ENCODE data around the gene NAAA.

The NAAA gene

DNA sequence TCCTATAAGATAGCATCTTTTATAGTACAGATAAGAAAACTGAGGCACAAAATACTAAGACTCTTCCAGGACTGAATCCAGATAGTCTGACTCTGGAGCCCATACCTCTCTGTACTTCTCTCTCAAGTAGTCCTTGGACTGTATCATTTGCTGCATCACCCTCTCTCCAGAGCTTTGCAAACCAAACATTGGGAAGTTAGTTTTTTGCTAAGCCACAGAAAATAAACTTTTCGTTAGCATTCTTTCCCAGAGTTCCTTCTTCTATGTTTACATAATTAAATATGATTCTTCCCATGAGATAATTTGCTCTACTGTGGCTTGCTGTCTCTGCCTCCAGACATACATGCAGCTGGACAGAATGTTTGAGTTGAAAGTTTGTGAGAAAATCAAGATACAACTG is 60.5 kb downstream of the NAAA start:
- no peaks in the 10 kb centered on the region; the same call in 1 of the 2 replicates for H4K20me1 ChIP-seq (ENCODE audit: insufficient read depth, low read length)
- H3K9ac ChIP-seq (ENCODE audit: low read depth, low read length), result no peak overlapping the region
- H3K9me3 ChIP-seq (ENCODE audit: insufficient read depth, low read length, severe bottlenecking), result no peaks in the 10 kb centered on the region
- no peaks in the 10 kb centered on the region for H3K27me3 ChIP-seq (ENCODE audit: insufficient read depth, low read length, poor library complexity)
- no peak overlapping the region for H3K27ac ChIP-seq (ENCODE audit: low read length)
- ATAC-seq (ENCODE audit: insufficient read depth, low read depth), result no peak
- H3K36me3 ChIP-seq (ENCODE audit: insufficient read depth, low read length), result no peaks in the 10 kb centered on the region
- H3K79me2 ChIP-seq (ENCODE audit: insufficient read depth, low read length), result no peaks in the 10 kb centered on the region
- no peak for TF ChIP-seq EZH2 (IDR thresholded peaks at IDR 0.05; ENCODE audit: borderline replicate concordance, low read depth, low read length, severe bottlenecking)
- TF ChIP-seq, protein P1, sequence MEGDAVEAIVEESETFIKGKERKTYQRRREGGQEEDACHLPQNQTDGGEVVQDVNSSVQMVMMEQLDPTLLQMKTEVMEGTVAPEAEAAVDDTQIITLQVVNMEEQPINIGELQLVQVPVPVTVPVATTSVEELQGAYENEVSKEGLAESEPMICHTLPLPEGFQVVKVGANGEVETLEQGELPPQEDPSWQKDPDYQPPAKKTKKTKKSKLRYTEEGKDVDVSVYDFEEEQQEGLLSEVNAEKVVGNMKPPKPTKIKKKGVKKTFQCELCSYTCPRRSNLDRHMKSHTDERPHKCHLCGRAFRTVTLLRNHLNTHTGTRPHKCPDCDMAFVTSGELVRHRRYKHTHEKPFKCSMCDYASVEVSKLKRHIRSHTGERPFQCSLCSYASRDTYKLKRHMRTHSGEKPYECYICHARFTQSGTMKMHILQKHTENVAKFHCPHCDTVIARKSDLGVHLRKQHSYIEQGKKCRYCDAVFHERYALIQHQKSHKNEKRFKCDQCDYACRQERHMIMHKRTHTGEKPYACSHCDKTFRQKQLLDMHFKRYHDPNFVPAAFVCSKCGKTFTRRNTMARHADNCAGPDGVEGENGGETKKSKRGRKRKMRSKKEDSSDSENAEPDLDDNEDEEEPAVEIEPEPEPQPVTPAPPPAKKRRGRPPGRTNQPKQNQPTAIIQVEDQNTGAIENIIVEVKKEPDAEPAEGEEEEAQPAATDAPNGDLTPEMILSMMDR (IDR thresholded peaks at IDR 0.05; ENCODE audit: borderline replicate concordance, extremely low read depth, low read length, poor library complexity, severe bottlenecking), result no peak
- no peaks in the 10 kb centered on the region for H3K4me1 ChIP-seq (ENCODE audit: insufficient read depth, low read length)
- DNase-seq, result no peak
- no peak overlapping the region for H3K4me2 ChIP-seq (ENCODE audit: insufficient read depth, low read length)
- no peak overlapping the region for H2AFZ ChIP-seq (ENCODE audit: low read depth, low read length)
- H3K4me3 ChIP-seq (ENCODE audit: low read depth in 1 of 2, low read length in 2 of 2), result no peak overlapping the region

DNA sequence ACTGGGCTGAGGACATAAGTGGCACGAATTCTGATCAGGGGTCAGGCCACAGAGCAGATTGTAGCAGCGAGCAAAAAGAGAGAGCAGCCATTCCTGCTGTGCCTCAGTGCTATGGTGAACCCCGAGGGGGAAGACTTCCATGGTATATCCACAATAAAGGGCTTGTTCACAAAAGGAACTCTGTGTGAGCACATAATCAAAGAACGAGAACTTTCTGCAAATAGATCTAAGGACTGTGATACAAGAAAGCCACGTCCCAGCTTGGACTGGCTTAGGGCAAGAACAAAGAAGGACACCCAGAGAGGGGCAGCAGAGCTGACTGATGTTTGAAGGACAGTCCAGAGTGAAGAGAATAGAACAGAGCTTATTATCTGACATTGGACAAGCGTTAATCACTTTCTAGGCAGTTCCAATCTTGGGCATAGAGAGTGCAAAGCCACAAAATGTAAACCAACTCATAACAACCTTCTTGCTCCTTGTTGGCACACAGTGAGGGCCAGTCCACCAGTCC is 62.5 kb downstream of the NAAA start:
- DNase-seq (no peak), ATAC-seq (ENCODE audit: insufficient read depth, low read depth) (no peak)
- H4K20me1 ChIP-seq (ENCODE audit: insufficient read depth, low read length), result no peaks in the 10 kb centered on the region; the same call in 1 of the 2 replicates
- H3K36me3 ChIP-seq (ENCODE audit: insufficient read depth, low read length), result no peaks in the 10 kb centered on the region
- no peak overlapping the region for H3K9ac ChIP-seq (ENCODE audit: low read depth, low read length)
- no peaks in the 10 kb centered on the region for H3K27me3 ChIP-seq (ENCODE audit: insufficient read depth, low read length, poor library complexity)
- TF ChIP-seq EZH2 (IDR thresholded peaks at IDR 0.05; ENCODE audit: borderline replicate concordance, low read depth, low read length, severe bottlenecking), result no peak
- TF ChIP-seq, protein P1 (IDR thresholded peaks at IDR 0.05; ENCODE audit: borderline replicate concordance, extremely low read depth, low read length, poor library complexity, severe bottlenecking), result no peak
- no peak overlapping the region for H2AFZ ChIP-seq (ENCODE audit: low read depth, low read length)
- no peak overlapping the region for H3K27ac ChIP-seq (ENCODE audit: low read length)
- no peaks in the 10 kb centered on the region for H3K4me1 ChIP-seq (ENCODE audit: insufficient read depth, low read length)
- no peaks in the 10 kb centered on the region for H3K79me2 ChIP-seq (ENCODE audit: insufficient read depth, low read length)
- no peaks in the 10 kb centered on the region for H3K9me3 ChIP-seq (ENCODE audit: insufficient read depth, low read length, severe bottlenecking)
- H3K4me3 ChIP-seq (ENCODE audit: low read depth in 1 of 2, low read length in 2 of 2), result no peak overlapping the region
- no peak overlapping the region for H3K4me2 ChIP-seq (ENCODE audit: insufficient read depth, low read length)

GRCh38 chr4:75876218-75876617 is 64.6 kb downstream of the NAAA start:
- Histone ChIP-seq H3K27me3 (ENCODE audit: insufficient read depth, low read length, poor library complexity) (no peaks in the 10 kb centered on the region), H3K4me3 (ENCODE audit: low read depth in 1 of 2, low read length in 2 of 2) (no peak overlapping the region), H3K9ac (ENCODE audit: low read depth, low read length) (no peak overlapping the region), H3K36me3 (ENCODE audit: insufficient read depth, low read length) (no peaks in the 10 kb centered on the region), H4K20me1 (ENCODE audit: insufficient read depth, low read length) (no peaks in the 10 kb centered on the region; the same call in 1 of the 2 replicates), H3K4me2 (ENCODE audit: insufficient read depth, low read length) (no peak overlapping the region), H3K4me1 (ENCODE audit: insufficient read depth, low read length) (no peaks in the 10 kb centered on the region), H3K79me2 (ENCODE audit: insufficient read depth, low read length) (no peaks in the 10 kb centered on the region), H2AFZ (ENCODE audit: low read depth, low read length) (no peak overlapping the region), H3K27ac (ENCODE audit: low read length) (no peak overlapping the region), H3K9me3 (ENCODE audit: insufficient read depth, low read length, severe bottlenecking) (no peaks in the 10 kb centered on the region)
- ATAC-seq (ENCODE audit: insufficient read depth, low read depth) (no peak), DNase-seq (no peak)
- TF ChIP-seq EZH2 (IDR thresholded peaks at IDR 0.05; ENCODE audit: borderline replicate concordance, low read depth, low read length, severe bottlenecking), result no peak
- TF ChIP-seq, protein P1 (IDR thresholded peaks at IDR 0.05; ENCODE audit: borderline replicate concordance, extremely low read depth, low read length, poor library complexity, severe bottlenecking), result no peak
